ENCODE data around the gene AVPR1B. TPM values are rescaled to one million over a fixed set of nuclear protein-coding genes. Genes with fewer than 3 reads are reported as not detected.

Gene AVPR1B
- total and polyA plus RNA-seq, 2 of the 13 experiments (the other 11 are each of a cell fraction or from before 2014, with no cell fraction given): 0.05 TPM; not detected in 1

- TF ChIP-seq ZBTB26 (CRISPR knock-in tag; IDR thresholded peaks at IDR 0.05; ENCODE audit: borderline replicate concordance): no peak
These were observed 15.7 kb downstream of the AVPR1B start (continued) for GRCh38 chr1:206101351-206102045.

- FAIRE-seq (no peak), DNase-seq (ENCODE audit: low spot score) (no peak), ATAC-seq (no peak)
- H4K20me1 ChIP-seq (ENCODE audit: insufficient read depth, low read length): no peaks in the 10 kb centered on the region
- H3K27ac ChIP-seq (ENCODE audit: extremely low read length, insufficient read depth, low read length): no peak overlapping the region
- no peak overlapping the region for H3K4me2 ChIP-seq (ENCODE audit: low read depth, low read length)
- ChIA-PET CTCF (ENCODE audit: low intra/inter-chr PET ratio, low total read pairs) (no interaction called here), POLR2A (no interaction called here)
- in situ Hi-C loops (cut with HindIII; ENCODE audit: extremely low pct_ligation_motif_present, low pct_unique_long_range_greater_than_20kb) (loop anchor here (10.0 kb wide), 2 partner anchors 186 to 306 kb away; no protein-coding TSS in a partner anchor), intact Hi-C loops (cut with micrococcal nuclease; ENCODE audit: unreplicated experiment) (no loop called here)
- H3K4me1 ChIP-seq (ENCODE audit: insufficient read depth, low read length): no peaks in the 10 kb centered on the region; the same call in 1 of the 2 replicates
- TF ChIP-seq ZNF639 (CRISPR knock-in tag; conservative IDR thresholded peaks at IDR 0.05): no peak
- TF ChIP-seq ZNF782 (CRISPR knock-in tag; IDR thresholded peaks at IDR 0.05; ENCODE audit: borderline replicate concordance): no peak
- no peak for TF ChIP-seq TEAD2 (CRISPR knock-in tag; IDR thresholded peaks at IDR 0.05)
- H3K79me2 ChIP-seq (ENCODE audit: insufficient read depth, low read length): no peaks in the 10 kb centered on the region
- BruUV-seq (replicated peaks): no TSS peak
- 86% methylated on average over 1 of the region's 1 CpG for WGBS (ENCODE audit: low lambda C conversion rate)
- no peak overlapping the region for H3K4me3 ChIP-seq (replicated peaks in 1 of 3; ENCODE audit: insufficient read depth in 1 of 3, low read depth in 2 of 3, low read length in 3 of 3)
- H3K27me3 ChIP-seq (ENCODE audit: control insufficient read depth in 1 of 2, insufficient read depth in 2 of 2, low read length in 2 of 2): no peaks in the 10 kb centered on the region
- no peak overlapping the region for H2AFZ ChIP-seq (ENCODE audit: low read length)
- no peak overlapping the region for H3K9ac ChIP-seq (ENCODE audit: insufficient read depth, low read depth, low read length)
- H3K9me3 ChIP-seq (ENCODE audit: low read length): no peaks in the 10 kb centered on the region
- no peaks in the 10 kb centered on the region for H3K36me3 ChIP-seq (replicated peaks in 1 of 2; ENCODE audit: control insufficient read depth in 1 of 2, insufficient read depth in 2 of 2, low read length in 2 of 2)
These were observed 16.9 kb downstream of the AVPR1B start for GRCh38 chr1:206100226-206100815.
